Nephron progenitor cell (in vitro differentiated cells): Measurements from ENCODE around the gene RAF1.
A peak's percentile ranks its signal among the peaks of the same experiment; 100 is the strongest.

Source experiments
- DNase-seq: peaks from one replicate; pipeline ENCODE4 v3.0.0; 2021
- H3K27ac Mint-ChIP-seq: 2 replicates; pipeline ENCODE4 v1.8.0; 2021; ENCODE audit warnings: mild to moderate bottlenecking, moderate library complexity, mixed read lengths
- H3K27me3 Mint-ChIP-seq: 2 replicates; pipeline ENCODE4 v1.8.0; 2021; ENCODE audit warnings: mild to moderate bottlenecking, low read depth, mixed read lengths; ENCODE audit not compliant: poor library complexity
- H3K36me3 Mint-ChIP-seq: 2 replicates; pipeline ENCODE4 v1.8.0; 2021; ENCODE audit warnings: low read depth, mixed read lengths
- H3K4me1 Mint-ChIP-seq: 2 replicates; pipeline ENCODE4 v1.8.0; 2021; ENCODE audit warnings: mixed read lengths
- H3K4me3 Mint-ChIP-seq: 2 replicates; pipeline ENCODE4 v1.8.0; 2021; ENCODE audit warnings: mild to moderate bottlenecking, moderate library complexity, mixed read lengths
- H3K9me3 Mint-ChIP-seq: 2 replicates; pipeline ENCODE4 v1.8.0; 2021; ENCODE audit warnings: mild to moderate bottlenecking, moderate library complexity, mixed read lengths
- CTCF ChIP-seq: fragments of 200-600 bp; sonication (generic); IDR thresholded peaks from 2 replicates; pipeline ENCODE4 v1.5.0; 2021; ENCODE audit warnings: antibody characterized with exemption

Gene RAF1

GRCh38 chr3:12660196-12660595, 3.7 kb downstream of the RAF1 start:
- Mint-ChIP-seq H3K4me3 (peak overlapping the region; percentile 60), H3K9me3 (no peaks in the 10 kb centered on the region), H3K27ac (no peak overlapping the region), H3K27me3 (no peaks in the 10 kb centered on the region), H3K36me3 (peaks cover 23% of the 10 kb centered on the region), H3K4me1 (peaks cover 38% of the 10 kb centered on the region)
- DNase-seq: no peak
- TF ChIP-seq CTCF: no peak

- H3K4me1 Mint-ChIP-seq: peaks cover 34% of the 10 kb centered on the region
- H3K9me3 Mint-ChIP-seq: no peaks in the 10 kb centered on the region
- peaks cover 23% of the 10 kb centered on the region for H3K36me3 Mint-ChIP-seq
- H3K27me3 Mint-ChIP-seq: no peaks in the 10 kb centered on the region
- no peak overlapping the region for H3K27ac Mint-ChIP-seq
- DNase-seq: no peak
- peak overlapping the region; percentile 11 for H3K4me3 Mint-ChIP-seq
- TF ChIP-seq CTCF: no peak
Observed at GRCh38 chr3:12659316-12660015, 4.5 kb downstream of the RAF1 start.

- H3K27ac Mint-ChIP-seq: no peak overlapping the region
- peaks cover 23% of the 10 kb centered on the region for H3K36me3 Mint-ChIP-seq
- no peak for DNase-seq
- H3K4me3 Mint-ChIP-seq: no peak overlapping the region
- no peak for TF ChIP-seq CTCF
- H3K9me3 Mint-ChIP-seq: no peaks in the 10 kb centered on the region
- peaks cover 29% of the 10 kb centered on the region for H3K4me1 Mint-ChIP-seq
- H3K27me3 Mint-ChIP-seq: no peaks in the 10 kb centered on the region
Observed at GRCh38 chr3:12658593-12659058, 5.3 kb downstream of the RAF1 start.

- H3K4me3 Mint-ChIP-seq: no peak overlapping the region
- H3K9me3 Mint-ChIP-seq: no peaks in the 10 kb centered on the region
- TF ChIP-seq CTCF: no peak
- H3K27me3 Mint-ChIP-seq: no peaks in the 10 kb centered on the region
- H3K27ac Mint-ChIP-seq: no peak overlapping the region
- DNase-seq: no peak
- H3K4me1 Mint-ChIP-seq: peaks cover 16% of the 10 kb centered on the region
- H3K36me3 Mint-ChIP-seq: peaks cover 23% of the 10 kb centered on the region
Observed at GRCh38 chr3:12656850-12657249, 7.1 kb downstream of the RAF1 start.

GRCh38 chr3:12656193-12656592, 7.7 kb downstream of the RAF1 start:
- Mint-ChIP-seq H3K27ac (peak overlapping the region; percentile 15), H3K27me3 (no peaks in the 10 kb centered on the region), H3K4me3 (no peak overlapping the region), H3K9me3 (no peaks in the 10 kb centered on the region), H3K4me1 (peaks cover 16% of the 10 kb centered on the region), H3K36me3 (peaks cover 23% of the 10 kb centered on the region)
- DNase-seq: no peak
- TF ChIP-seq CTCF: no peak

- TF ChIP-seq CTCF: no peak
- Mint-ChIP-seq H3K4me1 (peaks cover 17% of the 10 kb centered on the region), H3K4me3 (no peak overlapping the region), H3K36me3 (peaks cover 25% of the 10 kb centered on the region), H3K9me3 (no peaks in the 10 kb centered on the region), H3K27me3 (no peaks in the 10 kb centered on the region), H3K27ac (peak overlapping the region; percentile 15)
- DNase-seq: no peak
Observed at GRCh38 chr3:12655701-12656100, 8.2 kb downstream of the RAF1 start.
